Measurements from ENCODE around the gene HECTD3.
"Not testable (repeated sequence)": the region's sequence is repeated elsewhere in the genome, so short reads cannot be mapped to it uniquely, and the experiment has no call there.

The HECTD3 gene

DNA sequence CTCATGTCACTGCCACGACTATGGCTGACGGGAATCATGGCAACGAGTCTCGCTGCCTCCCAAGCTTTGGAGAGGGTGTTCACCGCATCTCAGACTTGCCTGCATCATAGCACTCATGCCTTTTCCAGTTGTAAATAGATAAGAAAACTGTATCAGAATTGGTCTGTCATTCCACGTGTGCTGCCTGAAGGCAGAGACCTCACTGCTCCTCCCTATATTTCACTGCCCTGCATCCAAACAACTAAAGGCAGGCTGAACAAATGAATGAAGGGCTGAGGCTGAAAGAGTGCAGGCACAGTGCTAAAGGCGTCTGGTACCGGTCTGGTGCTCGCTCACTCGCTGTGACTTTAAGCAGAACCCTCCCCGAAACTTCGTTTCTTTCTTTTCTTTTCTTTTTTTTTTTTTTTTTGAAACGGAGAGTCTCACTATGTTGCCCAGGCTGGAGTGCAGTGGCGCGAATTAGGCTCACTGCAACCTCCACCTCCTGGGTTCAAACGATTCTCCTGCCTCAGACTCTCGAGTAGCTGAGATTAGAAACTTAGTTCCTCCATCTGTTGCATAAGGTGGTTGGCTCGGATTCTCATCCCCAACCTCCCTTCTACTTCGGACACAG lies 25.3 kb downstream of the HECTD3 start:
- no peak for DNase-seq

DNA sequence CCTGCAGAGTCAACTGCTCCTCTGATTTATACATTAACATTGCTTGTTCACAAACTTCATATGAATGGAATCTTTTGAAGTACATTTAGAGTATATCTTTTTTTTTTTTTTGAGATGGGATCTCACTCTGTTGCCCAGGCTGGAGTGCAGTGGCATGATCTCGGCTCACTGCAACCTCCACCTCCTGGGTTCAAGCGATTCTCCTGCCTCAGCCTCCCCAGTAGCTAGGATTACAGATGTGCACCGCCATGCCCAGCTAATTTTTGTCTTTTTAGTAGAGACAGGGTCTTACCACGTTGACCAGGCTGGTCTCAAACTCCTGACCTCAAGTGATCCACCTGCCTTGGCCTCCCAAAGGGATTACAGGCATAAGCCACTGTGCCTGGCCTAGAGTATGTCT lies 33.8 kb downstream of the HECTD3 start:
- not testable (repeated sequence) for DNase-seq

DNA sequence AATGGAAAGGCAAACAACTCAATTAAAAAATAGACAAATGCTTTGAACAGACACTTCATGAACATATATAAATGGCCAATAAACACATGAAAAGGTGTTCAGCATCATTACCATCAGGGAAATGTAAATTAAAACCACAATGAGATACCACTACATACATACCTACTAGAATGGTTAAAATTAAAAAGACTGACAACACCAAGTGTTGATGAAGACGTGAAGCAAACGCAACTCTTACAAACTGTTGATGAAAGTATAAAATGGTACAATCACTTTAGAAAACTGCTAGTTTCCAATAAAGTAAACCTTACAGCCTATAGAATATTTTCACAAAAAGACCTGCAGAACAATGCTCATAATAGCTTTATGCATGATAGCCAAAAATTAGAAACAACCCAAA lies 34.9 kb downstream of the HECTD3 start:
- no peak for DNase-seq

DNA sequence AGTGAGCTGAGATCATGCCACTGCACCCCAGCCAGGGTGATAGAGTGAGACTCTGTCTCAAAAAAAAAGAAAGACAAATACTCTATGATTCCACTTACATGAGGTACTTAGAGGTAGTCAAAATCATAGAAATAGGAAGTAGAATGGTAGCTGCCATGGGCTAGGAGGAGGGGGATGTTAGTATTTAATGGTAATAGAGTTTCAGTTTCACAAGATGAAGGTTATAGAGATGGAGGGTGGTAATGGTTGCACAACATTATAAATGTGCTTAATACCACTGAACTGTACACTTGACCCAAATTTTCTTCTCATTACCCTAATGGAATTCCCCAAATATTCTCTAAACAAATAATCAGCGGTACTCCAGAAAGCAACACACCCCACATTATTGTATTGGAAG lies 37.5 kb downstream of the HECTD3 start:
- no peak for DNase-seq

- no peak for DNase-seq
These were observed 40.8 kb downstream of the HECTD3 start for GRCh38 chr1:44970317-44970716.

- no peak for DNase-seq
These were observed 46.7 kb downstream of the HECTD3 start for GRCh38 chr1:44964396-44964795.

GRCh38 chr1:44962729-44963128 lies 48.4 kb downstream of the HECTD3 start:
- no peak for DNase-seq

GRCh38 chr1:44962022-44962421 lies 49.1 kb downstream of the HECTD3 start:
- not testable (repeated sequence) for DNase-seq

GRCh38 chr1:44957566-44957965 lies 53.6 kb downstream of the HECTD3 start:
- not testable (repeated sequence) for DNase-seq

DNA sequence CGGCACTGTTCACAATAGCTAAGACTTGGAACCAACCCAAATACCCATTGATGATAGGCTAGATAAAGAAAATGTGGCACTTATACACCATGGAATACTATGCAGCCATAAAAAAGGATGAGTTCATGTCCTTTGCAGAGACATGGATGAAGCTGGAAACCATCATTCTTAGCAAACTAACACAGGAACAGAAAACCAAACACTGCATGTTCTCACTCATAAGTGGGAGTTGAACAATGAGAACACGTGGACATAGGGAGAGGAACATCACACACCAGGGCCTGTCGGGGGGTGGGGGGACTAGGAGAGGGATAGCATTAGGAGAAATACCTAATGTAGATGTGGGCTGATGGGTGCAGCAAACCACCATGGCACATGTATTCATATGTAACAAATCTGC lies 55.0 kb downstream of the HECTD3 start:
- not testable (repeated sequence) for DNase-seq
